ENCODE results near the gene SYNPR.

The SYNPR gene

DNA sequence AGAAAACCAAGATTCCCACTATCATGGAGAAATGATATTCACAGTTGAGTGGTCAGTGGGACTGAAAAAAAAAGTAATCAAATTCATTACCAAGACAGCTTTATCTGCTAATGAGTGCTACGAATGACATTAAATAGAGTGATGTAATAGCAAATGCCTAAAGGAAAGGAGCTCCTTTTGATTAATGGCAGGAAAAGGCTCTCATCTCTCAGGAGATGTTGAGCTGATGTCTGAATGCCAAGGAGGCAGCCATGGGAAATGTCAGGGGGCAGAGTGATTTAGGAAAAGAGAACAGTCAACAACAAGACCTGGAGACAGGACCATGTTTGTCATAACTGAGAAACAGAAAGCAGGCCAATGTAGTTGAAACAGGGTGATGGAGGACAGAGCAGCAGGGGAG is 277.7 kb downstream of the SYNPR start:
- no peak for DNase-seq (ENCODE audit: low read depth in 3 of 3)

DNA sequence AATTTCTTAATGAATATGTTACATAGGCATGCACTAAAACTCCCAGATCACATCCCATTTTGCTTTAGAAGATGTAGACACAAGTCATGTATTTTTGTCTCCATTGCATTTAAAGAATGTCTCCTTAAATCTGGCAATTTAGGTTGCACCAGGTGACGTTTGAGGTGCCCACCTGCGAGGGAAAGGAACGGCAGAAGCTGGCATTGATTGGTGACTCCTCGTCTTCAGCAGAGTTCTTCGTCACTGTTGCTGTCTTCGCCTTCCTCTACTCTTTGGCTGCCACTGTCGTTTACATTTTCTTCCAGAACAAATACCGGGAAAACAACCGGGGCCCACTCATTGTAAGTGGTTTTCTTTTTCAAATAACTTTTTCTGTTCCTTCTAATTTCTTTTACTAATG is 278.3 kb downstream of the SYNPR start:
- no peak for DNase-seq (ENCODE audit: low read depth in 3 of 3)

DNA sequence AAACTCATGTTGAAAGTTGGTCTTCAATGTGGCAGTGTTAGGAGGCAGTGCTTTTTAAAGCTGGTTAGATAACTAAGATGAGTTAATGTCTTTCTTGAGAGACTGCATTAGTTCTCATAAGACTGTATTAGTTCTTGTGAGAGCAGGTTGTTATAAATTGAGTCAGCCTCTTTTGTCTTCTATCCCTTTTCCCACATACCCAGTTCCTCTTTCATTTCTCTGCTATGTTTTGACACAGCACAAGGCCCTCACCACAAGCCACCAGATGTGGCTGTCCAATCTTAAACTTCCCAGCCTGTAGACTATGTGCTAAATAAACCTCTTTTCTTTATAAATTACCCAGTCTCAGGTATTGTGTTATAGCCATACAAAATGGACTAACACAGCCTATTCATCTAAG is 279.8 kb downstream of the SYNPR start:
- DNase-seq (ENCODE audit: low read depth in 3 of 3) = no peak

DNA sequence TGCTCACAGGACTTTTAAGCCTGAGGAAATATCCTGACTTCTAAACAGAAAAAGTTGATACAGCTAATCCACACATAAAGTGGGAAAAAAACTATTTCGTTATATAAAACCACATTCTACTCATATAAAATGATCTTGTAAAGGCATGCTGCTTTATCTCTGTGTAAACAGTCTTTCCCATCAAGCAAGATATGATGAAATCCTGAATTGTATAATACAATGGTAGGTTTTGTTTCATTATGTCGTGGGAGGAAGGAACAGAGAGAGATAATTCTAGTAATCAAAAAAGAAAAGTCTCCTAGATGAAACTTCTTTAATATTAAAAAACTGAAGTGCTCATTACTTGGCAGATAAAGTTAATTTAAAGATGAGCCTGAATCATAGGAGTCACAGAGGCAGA is 281.8 kb downstream of the SYNPR start:
- no peak for DNase-seq (ENCODE audit: low read depth in 3 of 3)

DNA sequence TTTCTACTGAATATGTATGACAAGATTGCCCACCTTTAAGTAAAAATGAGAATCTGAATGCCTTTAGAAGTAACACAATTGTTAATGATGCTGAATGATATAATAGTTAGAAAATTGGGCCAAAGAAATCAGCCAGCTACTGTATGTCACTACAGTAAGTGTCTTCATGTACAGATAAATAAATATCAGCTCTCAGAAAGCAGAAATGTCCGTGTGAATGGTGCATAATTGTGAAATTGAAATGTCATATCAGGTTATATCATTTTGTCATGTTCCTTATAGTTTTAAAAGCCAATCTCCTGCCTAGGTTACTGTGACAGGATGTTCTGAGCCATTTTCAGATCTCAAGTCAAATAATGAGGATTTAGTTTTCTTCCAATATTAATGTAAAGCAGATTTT is 283.8 kb downstream of the SYNPR start:
- DNase-seq (ENCODE audit: low read depth in 3 of 3) = no peak

DNA sequence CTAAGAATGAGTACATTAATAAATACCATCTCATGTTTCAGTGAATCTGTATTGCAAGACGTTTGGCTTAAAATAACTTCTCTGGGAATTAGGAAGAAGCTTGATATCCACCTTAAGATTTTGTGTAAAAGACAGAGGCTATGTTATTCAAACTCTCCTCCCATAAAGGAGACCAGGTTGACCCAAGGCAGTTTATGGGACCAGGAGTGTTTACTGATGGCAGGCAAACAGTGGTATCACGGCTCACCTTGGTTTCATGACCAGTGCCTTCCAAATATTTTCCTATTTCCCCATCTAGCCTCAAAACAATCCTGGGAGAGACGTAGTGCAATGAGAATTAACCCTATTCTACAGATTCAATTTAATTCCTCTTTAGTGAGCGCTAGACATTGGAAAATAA is 284.2 kb downstream of the SYNPR start:
- DNase-seq (ENCODE audit: low read depth in 3 of 3) = no peak

DNA sequence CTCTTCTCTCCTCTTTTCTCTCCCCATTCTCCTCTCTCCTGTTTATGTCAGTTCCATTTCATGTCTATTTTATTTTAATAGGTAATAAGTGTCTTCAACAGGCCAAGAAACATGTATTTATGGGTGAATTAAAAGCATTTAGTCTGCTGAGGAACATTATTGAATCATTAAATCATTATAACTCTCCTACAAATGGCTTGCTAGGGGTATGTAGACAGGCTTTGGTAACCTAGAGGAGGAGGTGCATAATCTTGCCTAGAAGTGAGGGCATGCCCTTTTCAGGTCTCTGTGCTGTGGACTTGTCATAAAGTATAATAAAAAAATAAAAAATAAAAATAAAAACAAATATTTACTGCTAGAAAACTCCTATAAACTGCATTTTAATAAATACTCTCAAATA is 285.5 kb downstream of the SYNPR start:
- no peak for DNase-seq (ENCODE audit: low read depth in 3 of 3)

DNA sequence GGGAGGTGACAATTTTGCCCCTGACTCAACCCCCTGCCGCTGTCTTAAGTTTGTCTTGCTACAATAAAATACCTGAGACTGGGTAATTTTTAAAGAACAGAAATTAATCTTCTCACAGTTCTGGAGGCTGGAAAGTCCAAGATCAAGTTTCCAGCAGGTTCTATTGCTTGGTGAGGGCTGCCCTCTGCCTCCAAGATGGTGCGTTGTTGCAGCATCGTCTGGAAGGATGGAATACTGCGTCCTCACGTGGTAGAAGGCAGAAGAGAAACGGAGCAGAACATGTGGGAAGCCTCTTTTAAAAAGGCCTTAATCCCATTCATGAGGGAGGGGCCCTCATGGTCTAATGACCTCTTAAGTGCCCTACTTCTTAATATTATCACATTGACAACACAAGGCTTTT is 287.1 kb downstream of the SYNPR start:
- no peak for DNase-seq (ENCODE audit: low read depth in 3 of 3)

DNA sequence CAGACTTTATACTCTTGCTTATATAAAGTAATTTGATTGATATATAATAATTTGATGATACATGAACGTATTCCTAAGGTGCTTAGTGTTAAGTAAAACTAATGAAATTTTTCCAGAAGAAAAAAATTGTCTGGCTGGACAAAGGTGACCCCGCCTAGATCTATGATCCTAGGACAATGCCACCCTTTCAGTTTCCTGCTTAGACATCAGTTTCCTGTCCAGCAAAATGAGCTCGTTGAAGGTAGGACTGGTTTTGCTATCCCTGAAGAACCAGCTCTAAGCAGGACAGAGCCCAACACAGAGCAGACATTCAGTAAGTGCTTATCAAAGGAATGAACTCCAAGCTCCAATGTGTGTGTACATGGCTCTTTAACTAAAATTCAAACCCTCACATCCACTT is 293.6 kb downstream of the SYNPR start:
- DNase-seq (ENCODE audit: low read depth in 3 of 3) = no peak

DNA sequence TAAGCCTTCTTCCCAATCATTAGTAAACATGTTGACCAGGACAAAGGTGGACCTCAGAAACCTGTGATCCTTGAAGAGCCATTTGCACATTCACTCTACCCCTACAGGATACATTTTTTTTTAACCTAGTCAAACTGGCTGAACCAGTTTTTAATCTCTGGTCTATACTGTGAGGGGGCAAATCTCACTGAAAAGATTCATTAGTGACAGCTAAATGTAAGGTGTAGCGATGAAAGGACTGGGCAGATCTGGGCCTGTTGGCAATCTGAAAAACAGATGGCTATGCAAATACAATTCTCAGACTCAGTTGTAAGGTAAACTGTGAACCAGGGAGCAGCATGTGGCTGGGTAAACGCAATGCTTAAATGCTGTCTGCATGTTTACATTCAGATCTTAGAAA is 298.7 kb downstream of the SYNPR start:
- no peak for DNase-seq (ENCODE audit: low read depth in 3 of 3)

DNA sequence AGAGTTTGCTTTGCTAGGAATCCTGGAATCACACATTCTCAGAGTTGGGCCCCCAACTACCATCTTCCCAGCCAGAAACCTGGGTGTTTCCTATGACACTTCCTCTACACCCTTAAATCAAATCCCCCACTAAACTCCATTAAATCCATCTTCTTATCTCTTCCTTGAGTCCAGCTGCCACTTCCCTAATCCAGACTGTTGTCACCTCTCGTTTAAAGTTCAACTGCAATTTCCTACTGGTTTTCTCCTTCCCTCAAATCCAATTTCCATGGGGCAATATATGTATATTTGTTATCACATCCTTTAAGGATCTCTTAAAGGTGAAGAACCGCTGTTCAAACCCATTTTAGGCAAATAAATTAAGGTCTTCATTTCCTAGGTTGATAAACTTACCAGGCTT is 300.8 kb downstream of the SYNPR start:
- DNase-seq (ENCODE audit: low read depth in 3 of 3) = no peak

DNA sequence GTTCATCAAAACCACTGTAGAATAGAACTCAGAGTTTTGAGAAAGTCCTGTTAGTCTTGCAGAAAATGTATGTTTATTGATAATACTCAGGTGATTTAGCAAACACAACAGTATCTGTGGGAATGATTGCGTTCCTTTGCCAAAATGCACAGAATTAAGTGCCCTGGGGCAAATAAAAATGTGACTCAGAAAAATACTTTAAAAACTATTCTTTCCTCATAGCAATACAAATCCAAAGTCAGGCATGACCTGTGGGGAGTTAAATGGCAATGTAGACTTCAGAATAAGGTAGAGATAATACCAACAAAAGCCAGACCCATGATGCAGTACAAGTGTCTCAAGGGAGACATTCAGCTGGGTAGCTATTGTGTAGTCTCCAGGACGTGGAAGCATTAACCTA is 302.0 kb downstream of the SYNPR start:
- DNase-seq (ENCODE audit: low read depth in 3 of 3) = no peak

DNA sequence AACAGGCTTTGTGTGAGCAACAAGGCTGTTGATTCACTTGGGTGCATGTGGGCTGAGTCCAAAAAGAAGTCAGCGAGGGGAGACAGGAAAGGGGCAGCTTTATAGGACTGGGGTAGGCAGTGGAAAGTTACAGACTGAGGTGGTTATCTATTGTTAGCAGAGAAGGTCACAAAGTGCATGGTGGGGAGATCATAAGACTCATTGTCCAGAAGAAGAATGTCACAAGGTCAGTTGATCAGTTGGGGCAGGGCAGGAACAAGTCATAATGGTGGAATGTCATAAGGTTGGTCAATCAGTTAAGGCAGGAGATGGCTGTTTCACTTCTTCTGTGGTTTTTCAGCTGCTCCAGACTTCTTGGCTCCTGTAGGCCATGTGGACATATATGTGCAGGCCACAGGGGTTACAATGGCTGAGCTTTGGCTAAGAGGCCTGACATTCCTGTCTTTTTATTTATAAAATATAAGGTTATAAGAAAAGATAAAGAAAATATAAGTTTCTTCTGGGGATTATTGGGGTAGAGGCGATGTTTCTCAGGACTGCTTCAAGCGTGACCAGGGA is 304.9 kb downstream of the SYNPR start:
- DNase-seq (ENCODE audit: low read depth in 3 of 3) = no peak

DNA sequence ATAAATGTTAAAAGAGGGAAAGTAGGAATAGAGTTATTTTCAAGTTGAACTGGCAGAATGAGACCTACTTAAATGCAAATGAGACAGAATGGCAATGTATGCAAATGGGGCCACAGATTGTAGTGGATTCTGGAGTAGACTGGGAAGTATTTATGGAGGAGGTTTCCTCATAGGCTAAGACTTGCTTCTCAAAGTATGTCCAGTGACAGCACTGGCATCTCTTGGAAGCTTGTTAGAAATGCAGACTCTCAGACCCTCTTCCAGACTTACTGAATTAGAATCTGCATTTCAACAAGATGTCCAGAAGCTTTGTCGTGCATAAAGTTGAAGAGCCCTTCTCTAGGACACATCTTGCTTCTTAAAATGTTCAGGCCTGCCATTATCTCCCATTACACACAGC is 306.6 kb downstream of the SYNPR start:
- DNase-seq (ENCODE audit: low read depth in 3 of 3) = no peak

DNA sequence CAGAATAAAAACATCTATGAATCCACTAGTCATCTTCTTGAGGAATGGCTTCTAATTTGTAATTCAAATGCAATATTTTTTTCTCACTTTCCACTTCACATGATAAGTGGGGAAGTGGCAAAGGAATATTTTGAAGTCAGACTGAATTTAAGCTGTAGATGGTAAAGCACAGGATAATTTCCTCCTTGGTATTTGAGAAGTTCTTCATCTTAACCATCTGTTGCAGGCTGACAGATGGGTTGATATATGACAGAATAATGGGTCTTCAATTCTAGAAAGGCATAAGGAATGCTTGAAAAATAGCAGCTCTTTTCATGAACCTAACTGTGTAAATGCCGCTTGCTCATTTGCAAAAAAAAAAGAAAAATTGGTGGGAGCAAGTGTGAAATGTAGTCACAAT is 307.8 kb downstream of the SYNPR start:
- no peak for DNase-seq (ENCODE audit: low read depth in 3 of 3)

DNA sequence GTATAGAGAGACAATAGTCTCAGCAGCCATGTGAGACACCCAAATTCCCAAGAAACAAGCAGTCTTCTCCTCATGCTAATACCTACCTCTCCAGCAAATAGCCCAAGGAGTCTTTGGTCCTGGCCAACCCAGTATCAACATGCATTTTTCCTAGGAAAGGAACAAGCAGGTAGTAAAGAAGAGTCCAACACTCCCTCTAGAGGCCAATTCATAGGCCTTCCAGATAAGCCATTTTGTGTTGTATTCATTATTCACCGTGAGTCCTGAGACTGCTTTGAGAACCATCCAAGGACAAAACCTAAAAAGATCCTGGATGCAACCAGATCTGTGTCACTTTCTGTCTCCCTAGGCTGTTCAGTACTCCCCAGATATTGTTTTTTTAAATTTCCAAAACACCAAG is 310.8 kb downstream of the SYNPR start:
- DNase-seq (ENCODE audit: low read depth in 3 of 3) = no peak

DNA sequence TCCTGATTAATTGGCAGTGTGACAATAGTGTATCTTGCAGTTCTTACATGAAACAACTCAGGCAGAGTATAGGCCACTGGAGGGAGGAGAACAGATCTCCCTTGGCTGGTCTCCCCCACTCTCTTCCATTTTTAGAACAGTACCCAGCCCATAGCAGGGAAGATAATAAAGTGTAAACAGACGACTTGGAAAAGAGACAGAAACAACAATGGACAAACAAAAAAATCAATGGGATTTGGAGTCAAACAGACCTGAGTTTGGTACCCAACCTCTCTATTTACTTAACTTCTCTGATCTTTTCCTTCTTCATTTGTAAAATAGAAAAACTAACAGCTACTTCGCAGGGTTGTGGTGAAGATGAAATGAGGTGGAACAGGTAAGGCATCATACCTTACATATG is 315.7 kb downstream of the SYNPR start:
- no peak for DNase-seq (ENCODE audit: low read depth in 3 of 3)

DNA sequence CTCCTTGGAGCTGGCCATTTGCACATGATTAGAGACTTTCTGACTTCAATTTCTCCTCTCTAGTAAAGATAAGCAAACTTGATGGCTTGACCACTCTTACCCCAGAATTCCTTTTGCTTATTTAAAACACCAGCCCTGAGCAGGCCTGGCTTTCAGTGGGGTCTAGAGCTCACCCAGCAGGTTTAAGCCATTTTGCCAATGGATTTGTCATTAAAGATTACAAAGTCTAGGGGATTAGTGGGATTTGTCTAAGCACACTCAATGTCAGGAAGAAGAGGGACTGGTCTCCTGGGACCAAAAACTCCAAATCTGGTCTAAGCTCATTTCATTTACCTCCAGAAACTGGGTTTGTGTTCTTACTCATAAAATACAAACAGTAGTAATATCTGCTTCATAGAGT is 317.1 kb downstream of the SYNPR start:
- DNase-seq (ENCODE audit: low read depth in 3 of 3) = no peak

DNA sequence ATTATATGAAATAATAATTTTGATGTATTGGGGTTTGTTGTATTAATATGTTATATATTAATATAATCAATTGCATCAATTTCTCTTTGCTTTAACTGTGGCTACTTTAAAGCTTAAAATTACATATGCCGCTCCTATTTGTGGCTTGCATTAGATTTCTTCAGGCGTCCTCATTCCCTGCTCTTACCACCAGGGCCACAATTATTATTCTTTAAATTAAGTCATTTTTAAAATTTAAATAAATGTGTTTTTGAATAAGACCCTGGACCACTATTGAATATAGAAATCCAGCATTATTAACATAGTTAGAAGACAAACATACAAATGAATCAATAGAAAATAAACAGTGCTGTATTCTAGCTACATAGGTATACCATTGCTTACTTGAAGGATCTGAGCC is 318.9 kb downstream of the SYNPR start:
- no peak for DNase-seq (ENCODE audit: low read depth in 3 of 3)

DNA sequence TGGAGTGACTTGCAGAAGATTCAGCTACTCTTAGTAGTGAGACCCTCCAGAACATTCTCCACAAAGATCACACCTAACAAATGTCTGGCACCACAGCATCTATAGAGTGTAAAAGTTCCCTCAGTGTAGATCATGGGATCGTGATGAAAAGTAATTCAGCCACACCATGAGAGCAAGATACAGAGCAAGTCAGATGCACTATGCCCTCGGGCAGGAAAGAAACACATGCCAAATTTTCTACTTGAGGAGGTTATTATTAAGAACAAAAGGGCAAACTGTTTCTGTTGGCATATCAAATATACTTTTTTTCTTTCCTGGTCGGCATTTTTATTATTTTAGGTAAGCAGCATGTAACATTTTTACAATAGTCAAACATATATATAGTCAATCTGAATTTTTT is 329.6 kb downstream of the SYNPR start:
- DNase-seq (ENCODE audit: low read depth in 3 of 3) = no peak

DNA sequence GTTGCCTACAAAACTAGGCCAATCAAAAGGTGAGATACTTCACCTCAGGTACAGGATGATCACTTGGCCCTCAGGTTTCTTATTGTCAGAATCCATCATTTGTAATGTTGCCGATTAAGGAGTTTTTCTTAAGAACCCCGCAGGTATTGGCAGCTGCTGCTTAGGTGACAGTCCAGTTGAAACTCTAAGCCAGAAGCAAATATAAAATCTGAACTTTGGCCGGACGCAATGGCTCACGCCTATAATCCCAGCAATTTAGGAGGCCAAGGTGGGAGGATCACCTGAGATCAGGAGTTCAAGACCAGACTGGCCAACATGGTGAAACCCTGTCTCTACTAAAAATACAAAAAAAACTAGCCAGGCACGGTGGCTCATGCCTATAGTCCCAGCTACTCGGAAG is 331.3 kb downstream of the SYNPR start:
- no peak for DNase-seq (ENCODE audit: low read depth in 3 of 3)

DNA sequence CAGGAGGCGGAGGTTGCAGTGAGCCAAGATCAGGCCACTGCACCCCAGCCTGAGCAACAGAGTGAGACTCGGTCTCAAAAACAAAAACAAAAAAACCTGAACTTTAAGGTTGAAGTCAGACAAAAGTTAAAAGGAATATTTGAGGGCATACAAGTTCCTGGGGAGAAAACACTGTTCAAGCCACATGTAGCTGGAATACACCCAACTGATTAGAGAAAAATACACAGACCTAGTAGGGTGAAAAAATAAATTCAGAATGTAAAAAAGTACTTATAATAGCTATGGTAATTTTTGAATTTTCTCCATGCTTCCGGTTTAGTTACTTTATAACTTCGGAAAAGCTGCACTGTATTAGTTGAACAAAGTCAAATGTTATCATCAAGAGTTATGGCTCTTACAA is 331.7 kb downstream of the SYNPR start:
- no peak for DNase-seq (ENCODE audit: low read depth in 3 of 3)

DNA sequence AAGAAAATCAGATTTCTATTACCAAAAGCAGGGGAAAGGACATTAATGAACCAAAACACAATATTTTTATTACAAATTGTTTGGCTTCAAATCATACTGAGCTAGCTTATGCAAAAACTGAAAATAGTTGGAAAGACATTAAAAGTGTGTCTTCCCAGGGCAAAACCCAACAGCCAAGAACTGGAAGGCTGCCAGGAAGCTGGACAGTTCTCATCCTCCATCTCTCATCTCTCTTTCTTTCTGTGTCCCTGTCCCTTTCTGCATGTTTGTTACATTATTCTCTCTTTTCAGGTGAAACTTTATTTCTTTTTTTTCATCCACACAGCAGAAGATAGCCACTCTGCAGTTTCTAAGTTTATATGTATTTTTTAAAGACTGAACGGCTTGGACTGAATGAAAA is 333.3 kb downstream of the SYNPR start:
- DNase-seq (ENCODE audit: low read depth in 3 of 3) = no peak

DNA sequence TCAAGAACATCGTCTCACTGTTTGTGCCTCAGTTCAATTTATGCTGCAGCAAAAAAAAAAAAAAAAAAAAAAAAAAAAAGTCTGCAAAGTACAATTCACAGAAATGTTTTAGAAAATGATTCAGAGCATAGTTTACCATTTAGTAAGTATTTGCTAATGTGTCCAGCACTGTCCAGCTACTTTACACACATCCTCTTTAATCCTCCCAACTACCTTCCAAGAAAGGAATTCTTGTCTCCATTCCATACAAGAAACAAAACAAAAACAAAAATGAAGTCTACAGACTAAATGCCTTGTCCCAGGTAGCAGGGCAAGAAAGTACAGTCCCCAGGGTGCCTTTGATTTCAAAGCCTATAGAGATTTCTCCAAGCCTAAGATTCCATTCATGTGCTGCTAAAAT is 335.5 kb downstream of the SYNPR start:
- DNase-seq (ENCODE audit: low read depth in 3 of 3) = no peak

DNA sequence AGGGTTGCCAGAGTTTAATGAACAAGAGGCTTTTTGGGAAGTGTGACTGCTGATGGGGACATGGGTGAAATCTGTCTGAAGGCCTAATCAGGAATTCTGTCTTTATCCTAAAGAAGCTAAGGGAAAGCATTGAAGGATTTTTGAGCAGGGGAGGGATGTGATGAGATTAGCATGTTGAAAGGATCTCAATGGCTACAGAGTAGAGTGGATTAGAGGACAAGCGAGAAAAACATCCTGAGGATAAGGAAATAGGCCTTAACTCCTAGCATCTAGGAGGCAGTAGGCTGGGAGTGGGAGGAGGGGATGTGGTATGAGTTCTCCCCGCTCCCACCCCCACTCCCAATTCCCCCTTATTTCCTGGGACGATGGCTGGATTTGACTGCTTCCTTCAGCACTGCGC is 339.3 kb downstream of the SYNPR start:
- no peak for DNase-seq (ENCODE audit: low read depth in 3 of 3)
